Uterus (tissue), 4 donors: Measurements from ENCODE around the gene STS. TPM values are rescaled to one million over a fixed set of nuclear protein-coding genes. Genes with fewer than 3 reads are reported as not detected.
"Not testable (repeated sequence)": the region's sequence is repeated elsewhere in the genome, so short reads cannot be mapped to it uniquely, and the experiment has no call there.

Experiments
- DNase-seq, 2 donors: peaks; one replicate each; pipeline ENCODE4 v3.0.0-alpha.2; 2019 to 2020
- H3K27ac ChIP-seq, 2 donors: fragments of 200-600 bp; sonication (generic); 1 replicate in 1 of 2; 2 replicates in 1 of 2; pipeline ENCODE4 v1.5.1; 2016 to 2018
- H3K27me3 ChIP-seq, 2 donors: fragments of 200-600 bp; sonication (generic); one replicate each; pipeline ENCODE4 v1.5.1; 2018 to 2019; ENCODE audit warnings: control low read depth in 1 of 2
- H3K36me3 ChIP-seq, 2 donors: fragments of 200-600 bp; sonication (generic); one replicate each; pipeline ENCODE4 v1.5.1; 2019; ENCODE audit warnings: control low read depth in 1 of 2
- H3K4me1 ChIP-seq, 2 donors: fragments of 200-600 bp; sonication (generic); one replicate each; pipeline ENCODE4 v1.5.1; 2018 to 2019; ENCODE audit warnings: control low read depth in 1 of 2
- H3K4me3 ChIP-seq, 2 donors: fragments of 200-600 bp; sonication (generic); 1 replicate in 1 of 2; 2 replicates in 1 of 2; pipeline ENCODE4 v1.5.1; 2018 to 2019; ENCODE audit warnings: mild to moderate bottlenecking in 1 of 2
- H3K9me3 ChIP-seq, 2 donors: fragments of 200-600 bp; sonication (generic); one replicate each; pipeline ENCODE4 v1.5.1; 2019; ENCODE audit warnings: control low read depth in 1 of 2
- POLR2A ChIP-seq, 2 donors: fragments of 450-650 bp; IDR thresholded peaks; one replicate each; pipeline ENCODE4 v1.6.1; 2016; ENCODE audit warnings: antibody characterized with exemption in 2 of 2, mild to moderate bottlenecking in 1 of 2, moderate library complexity in 1 of 2
- intact Hi-C: fragments of 100-400 bp; cut with DNase I; formaldehyde crosslinking; loops from one replicate; pipeline ENCODE4 v1.15.1; 2023; ENCODE audit warnings: low total_unique reads
- total RNA-seq, 4 donors: library from RNA; depleted of rRNA in 3 of 4; stranded (reverse); fragments of >200 nt in 3 of 4; gene quantifications; one replicate each; pipeline versions ENCODE4 v1.1.0 to v1.2.4, GENCODE V29; 2014 to 2023
- TF ChIP-seq, protein P1 (sequence below), 4 experiments: fragments of 200-600 bp in 2 of 4; fragments of 450-650 bp in 2 of 4; sonication (generic) in 2 of 4; IDR thresholded peaks; one replicate each; pipeline ENCODE4 v1.5.1; 2016 to 2019; ENCODE audit warnings: antibody characterized with exemption in 4 of 4, mild to moderate bottlenecking in 2 of 4, moderate library complexity in 1 of 4
- donor health status: DM: yes; HTN: yes; CAD: no.

STS gene
- total RNA-seq, 4 donors from 2014 or later, result 3.5 to 7.4 (median 6.2) TPM

- no peak for DNase-seq
- Histone ChIP-seq H3K9me3 (no peaks in the 10 kb centered on the region), H3K4me3 (no peak overlapping the region), H3K36me3 (no peaks in the 10 kb centered on the region), H3K27ac (no peak overlapping the region), H3K4me1 (no peaks in the 10 kb centered on the region), H3K27me3 (no peaks in the 10 kb centered on the region)
- intact Hi-C loops, result no loop called here
- TF ChIP-seq, protein P1, sequence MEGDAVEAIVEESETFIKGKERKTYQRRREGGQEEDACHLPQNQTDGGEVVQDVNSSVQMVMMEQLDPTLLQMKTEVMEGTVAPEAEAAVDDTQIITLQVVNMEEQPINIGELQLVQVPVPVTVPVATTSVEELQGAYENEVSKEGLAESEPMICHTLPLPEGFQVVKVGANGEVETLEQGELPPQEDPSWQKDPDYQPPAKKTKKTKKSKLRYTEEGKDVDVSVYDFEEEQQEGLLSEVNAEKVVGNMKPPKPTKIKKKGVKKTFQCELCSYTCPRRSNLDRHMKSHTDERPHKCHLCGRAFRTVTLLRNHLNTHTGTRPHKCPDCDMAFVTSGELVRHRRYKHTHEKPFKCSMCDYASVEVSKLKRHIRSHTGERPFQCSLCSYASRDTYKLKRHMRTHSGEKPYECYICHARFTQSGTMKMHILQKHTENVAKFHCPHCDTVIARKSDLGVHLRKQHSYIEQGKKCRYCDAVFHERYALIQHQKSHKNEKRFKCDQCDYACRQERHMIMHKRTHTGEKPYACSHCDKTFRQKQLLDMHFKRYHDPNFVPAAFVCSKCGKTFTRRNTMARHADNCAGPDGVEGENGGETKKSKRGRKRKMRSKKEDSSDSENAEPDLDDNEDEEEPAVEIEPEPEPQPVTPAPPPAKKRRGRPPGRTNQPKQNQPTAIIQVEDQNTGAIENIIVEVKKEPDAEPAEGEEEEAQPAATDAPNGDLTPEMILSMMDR (IDR thresholded peaks at IDR 0.05), result no peak
- TF ChIP-seq POLR2A (IDR thresholded peaks at IDR 0.05), result no peak
Measured at GRCh38 chrX:7163146-7163677, 15.7 kb downstream of the STS start.

DNA sequence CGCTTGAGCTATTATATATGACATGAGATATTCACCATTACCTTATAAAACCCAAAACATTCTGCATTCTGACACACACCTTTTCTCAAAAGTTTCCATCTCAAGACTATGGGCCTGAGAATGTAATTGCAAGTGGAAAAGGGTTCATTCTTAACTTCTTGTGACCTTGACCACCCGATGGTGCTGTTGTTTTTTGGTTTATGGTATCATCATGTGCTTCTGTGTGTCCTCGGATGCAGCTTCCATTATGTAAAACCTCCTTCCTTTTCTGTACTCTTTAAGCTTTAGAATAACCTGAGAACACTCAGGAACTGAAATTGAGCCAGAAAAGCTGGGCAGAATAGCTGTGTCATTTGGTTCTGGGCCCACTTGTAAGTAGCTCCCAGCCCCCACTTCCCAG, 16.7 kb downstream of the STS start:
- Histone ChIP-seq H3K27me3 (no peaks in the 10 kb centered on the region), H3K27ac (no peak overlapping the region), H3K4me1 (no peaks in the 10 kb centered on the region), H3K9me3 (no peaks in the 10 kb centered on the region), H3K36me3 (no peaks in the 10 kb centered on the region), H3K4me3 (no peak overlapping the region)
- TF ChIP-seq POLR2A (IDR thresholded peaks at IDR 0.05), result no peak
- TF ChIP-seq, protein P1 (IDR thresholded peaks at IDR 0.05), result no peak
- no peak for DNase-seq
- intact Hi-C loops, result no loop called here

DNA sequence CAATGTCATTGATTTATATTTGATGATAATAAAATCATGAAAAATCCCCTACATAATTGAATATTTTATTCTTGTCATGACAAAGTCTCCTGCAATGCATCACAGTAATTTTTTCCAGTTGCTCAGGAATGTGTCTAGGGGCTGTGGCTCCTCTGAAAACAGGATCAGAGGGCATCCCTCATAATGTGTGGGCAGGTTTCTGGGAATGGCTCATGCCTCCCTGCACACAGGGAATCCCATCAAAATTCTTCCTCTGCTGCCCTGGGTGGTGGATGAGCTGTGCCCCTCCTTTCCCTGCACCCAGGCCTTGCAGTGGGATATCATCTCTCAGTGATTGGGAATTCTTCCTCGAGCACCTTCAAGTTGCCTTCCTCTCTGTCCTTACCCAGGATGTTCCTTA, 20.9 kb downstream of the STS start:
- DNase-seq, result no peak
- intact Hi-C loops, result no loop called here
- Histone ChIP-seq H3K36me3 (no peaks in the 10 kb centered on the region), H3K4me3 (no peak overlapping the region), H3K4me1 (no peaks in the 10 kb centered on the region), H3K27me3 (no peaks in the 10 kb centered on the region), H3K27ac (no peak overlapping the region), H3K9me3 (no peaks in the 10 kb centered on the region)
- TF ChIP-seq, protein P1 (IDR thresholded peaks at IDR 0.05), result no peak
- TF ChIP-seq POLR2A (IDR thresholded peaks at IDR 0.05), result no peak

- Histone ChIP-seq H3K27me3 (no peaks in the 10 kb centered on the region), H3K9me3 (no peaks in the 10 kb centered on the region), H3K27ac (no peak overlapping the region), H3K36me3 (no peaks in the 10 kb centered on the region), H3K4me3 (no peak overlapping the region), H3K4me1 (no peaks in the 10 kb centered on the region)
- intact Hi-C loops, result no loop called here
- TF ChIP-seq POLR2A (IDR thresholded peaks at IDR 0.05), result no peak
- TF ChIP-seq, protein P1 (IDR thresholded peaks at IDR 0.05), result no peak
- DNase-seq, result no peak
Measured at GRCh38 chrX:7169627-7170026, 22.1 kb downstream of the STS start.

DNA sequence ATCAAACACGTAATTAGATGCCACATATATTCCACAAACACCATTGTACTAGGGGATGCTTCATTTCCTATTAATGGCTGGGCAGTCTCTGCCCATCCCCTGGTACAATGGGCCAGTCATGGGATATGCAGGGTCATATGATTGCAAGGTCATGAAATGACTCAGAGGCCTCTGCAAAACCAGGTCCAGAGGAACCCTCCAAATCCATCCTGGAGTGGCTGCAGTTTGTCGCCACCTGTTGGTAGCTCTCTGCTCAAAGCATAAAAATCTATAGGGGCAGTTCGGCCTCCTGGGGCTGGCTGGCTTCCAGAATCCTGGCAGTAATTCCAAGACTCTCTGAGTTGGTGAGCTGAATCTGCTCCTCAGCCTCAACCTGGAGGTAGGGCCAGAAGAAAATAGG, 23.4 kb downstream of the STS start:
- no peak overlapping the region for H3K27ac ChIP-seq
- DNase-seq, result no peak
- TF ChIP-seq, protein P1 (IDR thresholded peaks at IDR 0.05), result no peak
- no peak for TF ChIP-seq POLR2A (IDR thresholded peaks at IDR 0.05)

DNA sequence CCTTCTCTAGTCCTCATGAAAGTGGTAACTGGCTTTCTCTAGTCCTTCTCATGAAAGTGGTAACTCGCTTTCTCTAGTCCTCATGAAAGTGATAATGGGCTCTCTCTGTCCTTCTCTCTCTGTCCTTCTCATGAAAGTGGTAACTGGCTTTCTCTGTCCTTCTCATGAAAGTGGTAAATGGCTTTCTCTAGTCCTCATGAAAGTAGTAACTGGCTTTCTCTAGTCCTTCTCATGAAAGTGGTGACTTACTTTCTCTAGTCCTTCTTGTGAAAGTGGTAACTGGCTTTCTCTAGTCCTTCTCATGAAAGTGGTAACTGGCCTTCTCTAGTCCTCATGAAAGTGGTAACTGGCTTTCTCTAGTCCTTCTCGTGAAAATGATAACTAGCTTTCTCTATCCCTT, 31.3 kb downstream of the STS start:
- intact Hi-C loops, H3K27me3 ChIP-seq, H3K36me3 ChIP-seq, H3K4me1 ChIP-seq, H3K27ac ChIP-seq, H3K9me3 ChIP-seq, H3K4me3 ChIP-seq, DNase-seq: not testable (repeated sequence)

More for the DNA sequence above, 23.4 kb downstream of the STS start:
- H3K4me3 ChIP-seq, result no peak overlapping the region
- H3K27me3 ChIP-seq, result no peaks in the 10 kb centered on the region
- intact Hi-C loops, result no loop called here
- no peaks in the 10 kb centered on the region for H3K36me3 ChIP-seq
- H3K4me1 ChIP-seq, result no peaks in the 10 kb centered on the region
- H3K9me3 ChIP-seq, result no peaks in the 10 kb centered on the region
